ENCODE data around the gene CNPY1.
"Not testable (repeated sequence)": the region's sequence is repeated elsewhere in the genome, so short reads cannot be mapped to it uniquely, and the experiment has no call there.

The CNPY1 gene

DNA sequence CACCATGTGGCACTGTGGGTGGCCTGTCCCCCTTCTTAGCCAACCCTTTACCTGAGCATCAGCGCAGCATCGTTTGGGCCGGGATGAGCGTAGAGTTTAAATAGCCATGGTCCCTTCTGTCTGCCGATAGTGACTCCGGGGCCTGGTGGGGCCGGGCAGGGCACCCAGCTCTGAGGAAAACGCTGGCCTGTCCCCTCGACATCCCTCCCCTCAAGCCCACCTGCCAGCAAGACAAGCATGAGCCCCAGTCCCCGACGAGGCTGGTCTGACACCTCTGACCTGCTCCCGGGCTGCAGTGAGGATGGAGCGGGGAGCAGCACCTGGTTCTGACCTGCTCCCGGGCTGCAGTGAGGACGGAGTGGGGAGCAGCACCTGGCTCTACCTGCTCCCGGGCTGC, 31.1 kb upstream of the CNPY1 start:
- no peak for DNase-seq

DNA sequence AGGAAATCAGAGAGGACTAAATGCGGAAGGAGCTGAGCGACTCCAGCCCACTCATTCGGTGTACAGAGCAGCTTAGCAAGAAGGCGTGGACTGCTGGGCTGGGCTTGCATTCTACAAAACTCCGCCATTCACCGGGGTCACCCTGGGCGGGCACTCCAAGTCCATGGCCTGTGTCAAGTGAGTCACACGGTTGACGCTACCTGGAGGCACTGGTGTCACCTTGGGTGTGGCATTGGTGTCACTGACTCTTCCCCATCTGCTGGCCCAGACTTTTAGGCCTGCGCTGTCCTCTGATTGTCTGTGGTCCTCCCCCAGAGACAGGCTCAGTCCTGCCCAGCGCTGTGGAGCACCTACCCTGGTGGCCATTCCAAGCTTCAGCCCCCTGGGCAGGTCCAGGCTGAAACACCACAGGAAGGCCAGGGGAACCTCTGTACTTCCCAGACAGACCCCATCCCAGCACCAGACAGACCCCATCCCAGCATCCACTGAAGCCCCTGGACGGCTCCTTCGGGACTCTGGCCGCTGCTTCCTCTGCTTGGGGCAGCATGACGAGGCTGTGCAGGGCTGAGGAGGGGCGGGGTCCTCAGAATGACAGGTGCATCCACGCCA, 30.6 kb upstream of the CNPY1 start:
- DNase-seq = no peak

DNA sequence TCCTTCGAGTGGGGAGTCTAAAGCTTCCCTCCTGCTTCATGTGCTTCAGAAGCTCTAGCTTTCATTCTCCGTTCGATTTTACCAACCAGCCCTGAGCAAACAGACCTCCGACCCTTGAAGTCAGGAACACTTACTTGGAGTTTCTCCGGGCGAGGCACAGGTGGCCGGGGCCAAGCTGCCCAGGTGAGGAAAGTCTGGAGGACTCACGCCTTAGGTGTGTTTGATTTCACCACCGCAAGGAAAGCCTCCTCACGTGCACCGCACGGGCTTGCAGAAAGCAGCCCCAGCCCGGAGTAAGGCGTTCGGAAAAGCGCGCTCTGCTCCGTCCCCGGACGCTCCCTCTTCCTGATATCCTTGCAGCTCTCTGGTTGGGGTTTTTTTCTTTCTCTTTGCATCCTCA, 30.1 kb upstream of the CNPY1 start:
- DNase-seq = no peak

DNA sequence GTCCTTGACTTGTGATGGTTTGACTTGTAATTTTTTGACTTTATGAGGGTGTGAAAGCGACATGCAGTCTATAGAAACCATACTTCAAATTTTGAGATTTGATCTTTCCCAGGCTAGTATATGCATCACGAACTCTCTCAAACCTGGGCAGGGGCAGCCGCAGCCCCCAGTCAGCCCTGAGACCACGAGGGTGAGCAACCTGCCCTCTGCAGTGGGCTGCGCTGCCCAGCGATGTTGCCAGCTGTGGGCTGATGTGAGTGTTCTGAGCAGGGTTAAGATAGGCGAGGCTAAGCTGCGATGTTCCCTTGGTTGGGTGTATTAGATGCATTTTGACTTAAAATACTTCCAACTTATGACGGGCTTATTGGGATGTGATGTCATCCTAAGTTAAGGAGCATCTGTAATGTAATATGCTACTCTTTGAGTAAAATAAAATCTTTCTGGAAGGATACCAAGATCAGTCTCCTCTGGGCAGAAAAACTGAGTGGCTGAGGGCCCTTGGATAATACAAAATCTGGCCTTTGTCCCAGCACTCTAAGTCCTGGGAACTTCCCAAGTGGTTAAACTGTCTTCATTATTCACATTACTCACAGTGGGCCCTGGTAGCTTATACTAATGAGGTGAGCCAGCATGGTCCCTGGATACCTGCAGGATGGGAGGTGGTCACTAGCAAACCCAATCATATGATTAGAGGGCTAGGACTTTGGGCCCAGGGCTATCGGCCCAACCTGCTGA, 28.4 kb upstream of the CNPY1 start:
- DNase-seq = no peak

DNA sequence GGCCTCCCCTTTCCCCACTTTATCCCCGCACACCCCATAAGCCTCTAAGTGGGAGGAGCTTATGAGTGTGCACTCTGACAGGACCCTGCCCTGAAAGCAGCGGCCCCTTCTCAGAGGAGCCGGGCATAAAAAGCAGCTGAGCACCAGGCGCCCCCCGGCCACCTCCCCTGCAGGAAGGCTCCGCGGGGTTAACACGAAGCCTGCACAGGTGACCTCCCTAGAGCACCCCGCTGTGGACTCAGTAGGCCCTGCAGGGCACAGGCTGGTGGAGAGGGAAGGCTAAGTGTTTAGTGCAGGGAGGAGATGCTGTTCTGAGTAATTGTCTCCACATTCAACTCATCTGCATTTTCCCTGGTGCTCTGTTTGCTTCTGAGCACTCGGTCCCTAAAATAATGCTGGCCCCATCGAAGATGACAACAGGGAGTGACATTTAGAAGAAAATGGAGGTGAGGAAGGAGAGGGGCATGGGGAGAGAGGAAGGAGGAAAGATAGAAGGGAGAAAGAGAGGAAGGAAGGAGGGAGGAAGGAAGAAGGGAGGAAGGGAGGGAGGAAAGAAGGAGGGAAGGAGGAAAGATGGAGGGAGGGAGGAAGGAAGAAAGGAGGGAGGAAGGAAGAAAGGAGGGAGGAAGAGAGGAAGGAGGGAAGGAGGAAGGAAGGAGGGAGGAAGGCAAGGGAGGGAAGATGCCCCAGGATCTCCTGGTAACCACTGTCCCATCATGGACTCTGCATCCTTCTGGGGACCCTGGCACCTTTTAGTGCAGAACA, 25.4 kb upstream of the CNPY1 start:
- no peak for DNase-seq

DNA sequence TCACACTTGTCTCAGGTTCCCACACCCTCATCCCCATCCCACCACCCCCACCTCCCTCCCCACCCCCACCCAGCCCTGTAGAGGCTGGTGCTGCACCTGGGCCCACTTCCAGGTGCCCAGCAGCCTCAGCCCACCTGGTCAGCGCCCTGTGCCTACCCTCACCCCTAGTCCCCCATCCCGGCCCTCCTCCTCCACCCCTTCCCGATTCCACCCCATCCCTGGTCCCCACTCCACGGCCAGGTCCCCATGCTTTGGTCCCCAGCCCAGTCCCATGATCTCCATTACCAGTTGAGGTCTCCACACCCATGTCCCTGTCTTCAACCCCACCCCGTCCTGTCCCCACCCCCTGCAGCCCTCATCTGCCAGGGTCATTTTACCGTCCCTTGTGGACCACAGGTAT, 24.6 kb upstream of the CNPY1 start:
- DNase-seq = no peak

DNA sequence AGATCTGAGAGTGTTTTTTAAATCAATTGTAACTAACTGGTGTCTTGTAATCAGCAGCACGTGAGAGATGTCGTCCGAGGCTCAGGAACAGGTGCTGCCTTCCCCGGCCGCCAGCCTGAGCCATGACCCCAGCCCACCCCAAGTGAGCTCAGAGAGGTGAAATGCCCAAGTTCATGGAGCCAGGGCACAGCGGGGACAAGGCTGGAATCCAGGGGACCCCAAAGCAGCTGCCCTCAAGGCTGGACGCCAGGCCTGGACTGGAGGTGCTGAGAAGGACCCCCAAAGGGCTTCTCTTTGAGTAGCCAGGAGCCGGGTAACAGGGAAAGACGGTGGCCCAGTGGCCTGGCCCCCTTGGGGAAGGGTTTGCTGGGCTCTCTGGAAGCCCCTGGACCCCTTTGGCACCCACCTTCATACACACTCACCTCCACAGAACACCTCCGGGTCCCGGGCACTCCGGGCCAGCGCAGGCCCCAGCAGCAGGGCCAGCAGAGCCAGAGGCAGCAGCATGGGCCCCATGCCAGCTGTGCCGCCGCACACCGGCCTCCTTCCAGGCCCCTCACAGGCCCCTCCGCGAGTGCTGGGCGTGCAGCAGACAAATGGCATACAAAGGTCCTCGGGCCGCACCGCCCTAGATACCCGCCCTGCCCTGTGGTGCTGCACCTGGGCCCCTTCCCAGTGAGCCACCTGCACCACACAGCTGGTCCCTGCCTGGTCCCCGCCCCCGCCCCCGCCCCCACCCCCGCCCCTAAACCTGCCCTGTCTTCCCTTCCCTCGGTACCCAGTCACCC, 24.0 kb upstream of the CNPY1 start:
- DNase-seq = no peak

DNA sequence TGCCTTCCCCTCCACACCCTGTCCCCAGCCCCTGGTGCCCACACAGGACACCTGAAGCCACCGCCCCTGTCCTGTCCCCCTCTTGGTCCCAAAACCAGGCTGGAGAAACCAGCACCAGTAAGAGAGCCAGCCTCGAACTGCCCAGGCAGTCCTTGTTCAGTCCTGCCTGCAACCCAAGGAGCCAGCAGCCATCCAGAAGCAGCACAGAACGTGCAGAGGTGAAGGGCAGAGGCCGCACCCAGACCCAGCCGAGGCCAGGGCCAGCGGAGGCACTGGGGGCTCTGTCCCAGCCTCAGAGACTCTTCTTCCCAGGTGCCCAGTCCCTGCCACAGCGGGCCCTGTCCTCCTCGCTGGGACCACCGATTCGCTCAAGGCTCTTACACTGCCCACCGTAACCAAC, 23.3 kb upstream of the CNPY1 start:
- DNase-seq = no peak

DNA sequence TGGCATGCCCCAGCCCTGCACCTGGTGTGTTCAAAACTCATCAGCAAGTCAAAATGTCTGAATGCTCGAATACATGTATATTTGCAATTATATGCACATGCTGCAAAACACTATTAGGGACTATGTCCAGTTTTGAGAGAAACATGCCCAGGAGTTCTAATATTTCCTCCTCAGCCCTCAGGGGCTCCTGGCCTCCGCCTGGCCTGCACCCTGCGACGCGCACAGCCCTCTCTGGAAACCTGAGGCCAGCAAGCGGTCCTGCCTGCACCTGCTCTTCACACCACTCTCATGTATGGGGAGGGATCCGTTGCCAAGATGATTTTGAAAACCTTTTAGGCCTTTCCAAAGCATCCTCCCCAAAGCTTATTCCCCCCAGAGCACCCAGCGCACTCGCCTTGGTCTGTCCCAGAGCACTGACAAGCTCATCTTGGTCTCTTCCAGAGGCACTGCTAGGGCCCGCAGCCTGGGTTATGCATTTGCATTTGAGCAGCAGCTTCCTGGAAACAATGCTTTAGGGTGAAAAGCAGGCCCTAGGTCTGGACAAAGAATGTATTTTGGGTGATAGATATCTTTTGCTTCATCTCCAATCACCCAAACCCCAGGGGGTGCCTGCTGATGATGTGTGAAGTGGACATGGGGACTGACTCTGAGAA, 22.6 kb upstream of the CNPY1 start:
- DNase-seq = no peak

DNA sequence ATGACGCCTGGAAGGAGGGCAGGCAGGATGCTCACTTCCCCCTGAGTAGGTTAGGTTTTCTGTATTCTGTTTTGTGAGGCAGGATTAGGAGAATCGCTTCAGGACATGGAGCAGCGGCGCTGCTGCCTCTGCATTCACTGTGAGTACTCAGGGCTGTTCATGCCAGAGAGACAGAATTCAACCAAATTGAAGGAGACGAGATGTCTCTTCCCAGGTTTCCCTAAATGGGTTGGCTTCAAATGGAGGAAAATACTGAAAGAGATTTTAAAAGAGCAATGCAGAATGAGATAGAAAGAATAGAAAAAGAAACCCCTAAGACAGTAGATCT, 21.9 kb upstream of the CNPY1 start:
- DNase-seq = no peak

DNA sequence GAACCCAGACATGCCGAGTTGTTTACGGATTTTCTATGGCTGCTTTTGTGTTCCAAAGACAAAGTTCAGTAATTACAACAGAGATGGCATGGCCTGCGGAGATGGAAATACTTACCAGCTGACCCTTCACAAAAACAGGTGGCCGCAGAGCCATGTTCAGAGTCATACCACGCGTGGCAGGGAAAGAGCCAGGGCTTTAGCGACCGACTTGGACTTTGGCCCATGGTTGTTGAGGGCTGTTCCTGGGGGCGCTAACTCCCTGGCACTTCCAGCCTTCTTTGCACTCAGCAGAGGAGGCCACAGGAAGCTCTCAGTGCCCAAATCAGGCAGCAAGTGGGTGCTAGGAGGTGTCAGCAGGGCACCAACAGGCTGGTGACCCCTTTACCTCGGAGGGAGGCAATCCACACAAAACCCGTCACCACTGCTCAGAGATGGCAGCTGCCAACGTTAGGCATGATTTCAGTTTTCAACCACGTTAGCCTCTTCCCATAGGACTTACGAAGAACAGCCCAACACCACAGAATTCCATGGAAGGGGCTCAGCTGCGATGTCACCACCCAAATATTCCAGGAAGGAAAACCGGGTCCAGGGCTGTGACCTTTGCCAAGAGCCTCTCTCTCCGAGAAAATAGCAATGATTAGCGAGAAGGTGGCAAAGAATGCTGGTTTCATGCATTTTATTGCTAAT, 21.4 kb upstream of the CNPY1 start:
- DNase-seq = no peak

DNA sequence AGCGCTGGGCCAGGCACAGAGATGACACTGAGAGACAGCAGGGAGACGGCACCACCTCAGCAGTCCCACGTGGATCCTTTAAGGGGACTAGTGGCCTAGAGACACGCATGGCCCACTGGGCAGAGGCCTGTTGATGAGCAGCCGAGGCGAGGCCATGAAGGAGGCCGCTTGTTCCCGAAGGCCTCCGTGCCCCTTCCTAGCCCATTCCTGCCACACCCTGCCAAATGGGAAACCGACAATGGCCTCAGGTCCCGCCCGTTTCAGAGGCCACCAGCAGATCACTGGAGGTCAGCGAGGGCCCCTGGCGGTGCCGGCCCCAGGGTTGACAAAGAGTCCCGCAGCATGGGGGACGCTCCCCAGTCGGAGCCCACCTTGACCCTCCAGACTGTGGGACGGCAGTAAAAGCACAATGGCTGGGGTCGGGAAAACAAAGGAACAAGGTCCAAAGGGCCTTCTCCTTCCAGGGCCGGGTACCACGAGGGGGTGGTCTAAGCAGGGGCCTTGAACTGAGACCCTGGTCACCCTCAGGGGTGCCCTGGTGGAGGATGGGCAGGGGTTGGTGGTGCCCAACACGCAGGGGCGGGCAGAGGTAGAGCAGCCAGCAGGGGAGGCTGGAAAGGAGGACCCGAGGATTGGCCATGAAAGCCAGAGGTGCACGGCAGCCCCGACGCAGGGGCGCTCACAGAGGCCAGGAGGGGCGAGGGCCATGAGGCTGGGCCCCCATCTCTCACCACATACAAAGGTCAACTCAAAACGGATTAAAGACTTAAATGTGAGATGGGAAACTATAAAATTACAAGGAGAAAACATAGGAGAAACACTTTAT, 19.9 kb upstream of the CNPY1 start:
- no peak for DNase-seq

DNA sequence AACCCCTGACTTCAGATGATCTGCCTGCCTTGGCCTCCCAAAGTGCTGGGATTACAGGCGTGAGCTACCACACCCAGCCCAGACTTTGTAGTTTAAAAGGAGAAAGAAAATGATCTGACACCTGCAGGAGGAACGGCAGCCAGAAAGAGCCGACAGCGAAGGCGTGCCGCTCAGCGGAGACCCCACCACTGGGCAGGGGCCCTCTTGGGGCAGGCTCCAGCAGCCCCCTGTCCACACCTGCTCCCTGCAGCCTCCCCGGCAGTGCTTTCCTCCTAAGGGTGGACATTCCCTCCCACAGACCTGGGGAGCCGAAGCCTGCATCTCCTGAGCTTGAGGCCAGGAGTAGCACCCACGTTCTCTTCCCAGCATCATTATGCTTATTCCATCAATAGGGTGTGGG, 19.2 kb upstream of the CNPY1 start:
- DNase-seq = no peak

DNA sequence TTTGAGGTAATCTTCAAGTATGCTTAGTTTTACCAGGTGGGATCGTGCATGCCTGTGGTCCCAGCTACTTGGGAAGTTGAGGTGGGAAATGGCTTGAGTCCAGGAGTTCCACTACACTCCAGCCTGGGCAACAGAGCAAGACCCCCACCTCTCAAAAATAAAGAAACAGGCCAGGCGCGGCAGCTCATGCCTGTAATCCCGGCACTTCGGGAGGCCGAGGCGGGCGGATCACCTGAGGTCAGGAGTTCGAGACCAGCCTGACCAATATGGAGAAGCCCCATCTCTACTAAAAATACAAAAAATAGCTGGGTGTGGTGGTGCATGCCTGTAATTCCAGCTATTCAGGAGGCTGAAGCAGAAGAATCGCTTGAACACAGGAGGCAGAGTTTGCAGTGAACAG, 16.6 kb upstream of the CNPY1 start:
- DNase-seq = not testable (repeated sequence)

DNA sequence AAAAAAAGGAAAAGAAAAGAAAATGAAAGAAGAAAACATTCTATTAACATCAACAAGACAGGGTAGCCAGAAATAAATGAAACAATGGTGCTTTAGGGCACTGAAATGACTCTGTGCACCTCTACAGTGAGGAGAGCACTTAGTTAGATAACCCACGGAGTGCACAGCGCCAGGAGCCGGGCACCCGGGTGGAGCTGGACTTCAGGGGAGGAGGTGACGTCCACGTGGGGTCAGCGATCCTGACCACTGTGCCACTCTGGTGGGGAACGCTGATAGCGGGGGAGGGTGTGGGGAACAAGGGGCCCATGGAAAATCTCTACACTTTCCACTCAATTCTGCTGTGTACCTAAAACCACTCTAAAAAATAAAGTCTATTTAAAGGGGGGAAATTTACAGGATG, 15.7 kb upstream of the CNPY1 start:
- no peak for DNase-seq

DNA sequence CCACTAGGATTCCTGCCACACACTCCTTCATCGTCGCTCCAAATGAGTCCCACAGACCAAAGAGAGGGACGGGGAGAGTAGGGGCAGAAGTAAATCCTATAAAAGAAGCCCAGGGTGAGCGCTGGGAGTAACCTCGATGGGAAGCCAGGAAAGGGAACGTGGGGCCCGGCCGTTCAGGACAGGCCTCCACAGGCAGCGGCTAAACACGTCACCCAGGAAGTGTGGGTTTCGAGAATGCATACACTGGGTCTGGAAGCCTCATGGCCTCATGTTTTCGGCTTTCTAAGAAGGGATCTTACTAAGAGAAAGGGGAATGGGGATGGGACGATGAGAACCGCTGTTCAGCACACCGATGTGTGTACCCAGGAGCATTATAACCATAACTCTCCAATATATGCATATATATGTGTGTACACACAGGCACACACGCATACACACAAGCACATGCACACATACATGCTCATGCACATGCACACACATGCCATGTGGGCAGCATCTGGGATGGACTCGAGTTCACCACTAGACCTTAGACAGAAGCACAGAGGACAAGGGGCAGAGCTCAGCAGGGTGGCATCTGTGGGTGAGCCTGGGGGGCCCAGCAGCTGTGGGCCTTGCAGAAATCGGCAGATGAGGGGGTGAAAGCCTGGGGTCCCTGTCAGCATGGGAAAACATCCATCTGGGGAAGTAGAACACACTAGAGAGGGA, 14.8 kb upstream of the CNPY1 start:
- DNase-seq = no peak

DNA sequence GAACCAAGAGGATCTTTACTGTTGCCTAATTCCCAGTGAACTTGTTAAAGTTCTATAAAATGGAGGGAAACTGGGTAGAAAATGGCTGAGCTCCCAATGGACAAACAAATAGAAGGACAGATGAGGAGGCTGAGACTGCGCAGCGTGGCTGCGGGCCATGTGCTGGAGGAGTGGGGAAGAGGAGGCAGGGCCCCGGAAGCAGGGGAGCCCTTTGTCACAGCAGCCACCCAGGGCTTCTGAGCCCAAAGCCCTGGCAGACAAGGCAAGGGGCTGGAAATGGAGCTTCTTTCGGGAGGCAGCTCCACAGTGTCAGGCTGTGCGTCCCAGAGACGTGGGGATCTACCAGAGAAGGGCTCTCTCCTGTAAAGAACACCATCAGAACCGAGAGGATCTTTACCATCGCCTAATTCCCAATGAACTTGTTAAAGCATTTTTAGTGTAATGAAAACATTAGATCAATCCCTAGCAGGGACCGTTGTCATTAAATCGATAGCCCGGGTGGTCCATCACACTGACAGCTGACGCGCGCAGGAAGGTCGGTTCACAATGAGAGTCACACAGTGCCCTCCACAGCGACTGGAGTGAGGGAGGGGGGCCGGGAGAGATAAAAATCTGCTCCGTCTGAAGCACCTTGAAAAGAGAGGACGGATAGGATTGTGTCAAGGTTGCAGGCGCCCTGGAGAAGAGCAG, 14.0 kb upstream of the CNPY1 start:
- no peak for DNase-seq

DNA sequence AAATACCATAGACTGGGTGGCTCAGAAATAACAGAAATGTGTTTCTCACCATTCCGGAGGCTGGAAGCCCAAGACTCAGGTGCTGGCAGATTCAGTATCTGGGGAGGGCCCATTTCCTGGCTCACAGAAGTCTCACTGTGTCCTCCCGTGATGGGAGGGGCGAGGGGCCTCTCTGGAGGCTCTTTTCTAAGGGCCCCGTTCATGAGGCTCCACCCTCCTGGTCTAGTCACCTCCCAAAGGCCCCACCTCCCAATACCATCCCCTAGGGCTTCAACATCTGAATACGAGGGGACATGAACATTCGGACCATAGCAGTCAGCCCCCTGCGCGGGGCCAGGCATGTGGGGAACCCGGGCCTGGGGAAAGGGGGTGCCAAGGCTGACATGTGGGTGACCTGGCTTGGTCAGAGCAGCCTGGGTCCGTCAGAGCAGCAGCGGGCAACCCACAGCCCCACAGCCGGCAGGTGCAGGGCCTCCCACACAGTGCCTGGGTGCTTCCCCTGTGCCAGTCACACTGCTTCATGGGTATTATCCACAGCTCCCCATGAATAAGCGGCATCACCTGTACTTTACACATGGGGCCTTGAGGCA, 13.3 kb upstream of the CNPY1 start:
- no peak for DNase-seq

DNA sequence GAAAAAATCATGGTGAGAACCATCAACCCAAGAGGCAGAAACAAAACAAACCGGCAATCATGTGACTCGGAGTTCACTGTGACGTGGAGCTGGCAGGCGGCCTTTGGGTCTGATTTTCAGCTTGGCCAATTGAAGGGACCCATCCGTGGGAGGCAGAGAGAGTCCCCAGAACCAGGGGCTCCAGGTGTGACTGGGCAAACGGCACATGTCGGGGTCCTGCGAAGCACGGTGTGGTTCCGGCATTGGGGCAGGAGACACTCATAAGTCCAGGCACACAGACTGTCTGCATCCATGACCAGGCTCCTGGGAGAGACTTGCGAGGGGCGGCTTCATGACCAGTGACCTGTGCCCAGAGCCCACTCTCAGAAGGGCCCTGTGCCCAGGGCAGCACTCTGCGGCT, 12.6 kb upstream of the CNPY1 start:
- DNase-seq = no peak

DNA sequence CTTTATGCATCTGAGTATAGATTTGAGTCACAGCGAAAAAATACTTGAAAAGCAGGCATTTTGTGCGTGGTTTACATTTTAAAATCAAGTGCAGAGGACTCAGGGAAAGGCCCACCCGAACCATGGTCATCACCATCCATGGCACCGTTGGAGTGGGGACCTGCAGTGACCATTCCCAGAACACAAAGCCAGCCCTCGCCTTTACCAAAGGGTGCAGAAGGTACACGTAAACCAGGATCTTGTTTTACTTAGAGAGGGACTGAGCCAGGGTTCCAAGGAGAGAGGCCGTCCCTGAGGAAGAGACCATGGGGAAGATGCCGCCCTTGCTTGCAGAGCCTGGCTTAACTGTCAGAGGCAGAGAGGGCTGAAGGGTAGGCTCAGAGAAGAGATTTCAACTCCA, 12.0 kb upstream of the CNPY1 start:
- no peak for DNase-seq

Measured in activated CD4-positive, alpha-beta T cell treated with anti-CD3 and anti-CD28 coated beads for 4 hours (primary cell).